ENCODE results near the gene CEP250.

- TF ChIP-seq CTCF (IDR thresholded peaks at IDR 0.05) (no peak), ZFX (IDR thresholded peaks at IDR 0.05; ENCODE audit: borderline replicate concordance) (no peak)
Measured at GRCh38 chr20:35556871-35557270, 101.5 kb downstream of the CEP250 start.

Data from 22Rv1 (cell line).